ENCODE results near the gene STARD13. TPM values are rescaled to one million over a fixed set of nuclear protein-coding genes. Genes with fewer than 3 reads are reported as not detected.
A peak's percentile ranks its signal among the peaks of the same experiment; 100 is the strongest.

STARD13 gene
- total RNA-seq, 1 donor = 28.2 TPM

DNA sequence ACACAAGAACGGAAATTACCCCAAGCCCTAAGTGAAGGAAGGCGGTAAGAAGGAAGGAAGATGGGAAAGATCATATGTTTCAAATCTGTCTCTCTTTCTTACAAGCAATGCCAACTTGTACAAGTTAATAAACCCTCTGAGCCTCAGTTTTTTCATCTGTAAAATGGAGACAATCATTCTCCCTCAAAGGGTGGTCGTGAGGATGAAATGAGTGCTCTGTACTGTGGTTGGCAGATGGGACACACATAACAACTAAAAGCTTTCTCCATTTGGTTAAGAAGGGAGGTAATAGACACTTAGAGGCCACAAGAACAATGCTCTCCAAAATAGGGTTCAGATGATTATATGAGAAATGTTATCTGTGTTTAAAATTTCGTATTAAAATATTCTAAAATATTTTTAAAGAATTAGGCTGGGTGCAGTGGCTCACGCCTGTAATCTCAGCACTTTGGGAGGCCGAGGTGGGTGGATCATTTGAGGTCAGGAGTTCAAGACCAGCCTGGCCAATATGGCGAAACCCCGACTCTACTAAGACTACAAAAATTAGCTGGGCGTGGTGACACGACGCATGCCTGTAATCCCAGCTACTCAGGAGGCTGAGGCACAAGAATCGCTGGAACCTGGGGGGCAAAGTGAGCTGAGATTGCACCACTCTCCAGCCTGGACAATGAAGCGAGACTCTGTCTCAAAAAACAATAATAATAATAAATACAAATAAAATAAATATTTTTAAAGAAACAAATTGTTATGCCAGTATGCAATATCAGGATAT, 89.7 kb downstream of the STARD13 start:
- H3K4me2 ChIP-seq (ENCODE audit: insufficient read depth, low read length) = peak overlapping the region; percentile 52
- no peaks in the 10 kb centered on the region for H4K20me1 ChIP-seq (ENCODE audit: insufficient read depth, low read length)

DNA sequence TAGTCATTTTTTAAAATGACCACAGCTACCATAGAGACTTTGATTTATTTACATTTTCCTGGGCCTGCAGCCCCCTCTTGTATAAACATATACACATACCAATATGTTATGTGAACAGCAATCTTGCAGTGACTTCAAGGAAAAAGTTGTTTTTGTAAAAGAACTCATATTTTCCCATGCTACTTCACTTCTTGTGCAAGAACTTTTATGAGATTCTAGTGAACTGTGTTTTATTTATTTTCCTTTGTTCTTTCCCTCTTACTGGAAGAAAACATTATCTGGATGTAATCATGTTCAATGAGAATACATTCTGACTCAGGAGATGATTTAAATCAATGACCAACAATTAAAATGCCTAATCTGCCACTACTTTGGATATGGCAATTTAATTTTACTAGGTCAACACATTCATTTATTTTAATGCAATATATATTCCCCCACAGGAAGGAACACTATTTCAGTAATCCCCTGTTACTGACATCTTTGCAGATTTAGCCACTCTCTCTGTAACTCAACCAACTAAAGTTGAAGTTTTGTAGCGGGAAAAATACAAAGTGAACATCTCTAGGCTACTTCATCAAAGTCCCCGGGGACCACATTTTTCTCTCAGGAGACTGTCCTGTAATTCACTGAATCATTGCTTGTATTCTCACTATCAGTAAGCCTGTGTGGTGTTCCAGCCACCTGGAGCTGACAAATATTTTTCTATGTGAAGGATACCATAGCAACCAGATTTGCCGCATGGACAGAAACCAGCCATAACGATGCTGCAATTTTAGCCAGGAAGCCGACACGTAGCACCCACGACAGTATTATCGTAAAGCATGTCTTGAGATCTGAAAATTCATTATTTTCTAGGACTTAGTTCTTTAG, 90.5 kb downstream of the STARD13 start:
- DNase-seq (ENCODE audit: insufficient read length, low spot score, missing footprints) = no peak
- H4K20me1 ChIP-seq (ENCODE audit: insufficient read depth, low read length) = no peaks in the 10 kb centered on the region
- no peak overlapping the region for H2AFZ ChIP-seq (ENCODE audit: low read length)
- H3K4me1 ChIP-seq (ENCODE audit: insufficient read depth, low read length) = peaks cover 55% of the 10 kb centered on the region
- peak overlapping the region; percentile 57 for H3K4me2 ChIP-seq (ENCODE audit: insufficient read depth, low read length)
- H3K27ac ChIP-seq (ENCODE audit: low read depth, low read length) = peak overlapping the region; percentile 98
- TF ChIP-seq, protein P1, sequence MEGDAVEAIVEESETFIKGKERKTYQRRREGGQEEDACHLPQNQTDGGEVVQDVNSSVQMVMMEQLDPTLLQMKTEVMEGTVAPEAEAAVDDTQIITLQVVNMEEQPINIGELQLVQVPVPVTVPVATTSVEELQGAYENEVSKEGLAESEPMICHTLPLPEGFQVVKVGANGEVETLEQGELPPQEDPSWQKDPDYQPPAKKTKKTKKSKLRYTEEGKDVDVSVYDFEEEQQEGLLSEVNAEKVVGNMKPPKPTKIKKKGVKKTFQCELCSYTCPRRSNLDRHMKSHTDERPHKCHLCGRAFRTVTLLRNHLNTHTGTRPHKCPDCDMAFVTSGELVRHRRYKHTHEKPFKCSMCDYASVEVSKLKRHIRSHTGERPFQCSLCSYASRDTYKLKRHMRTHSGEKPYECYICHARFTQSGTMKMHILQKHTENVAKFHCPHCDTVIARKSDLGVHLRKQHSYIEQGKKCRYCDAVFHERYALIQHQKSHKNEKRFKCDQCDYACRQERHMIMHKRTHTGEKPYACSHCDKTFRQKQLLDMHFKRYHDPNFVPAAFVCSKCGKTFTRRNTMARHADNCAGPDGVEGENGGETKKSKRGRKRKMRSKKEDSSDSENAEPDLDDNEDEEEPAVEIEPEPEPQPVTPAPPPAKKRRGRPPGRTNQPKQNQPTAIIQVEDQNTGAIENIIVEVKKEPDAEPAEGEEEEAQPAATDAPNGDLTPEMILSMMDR (IDR thresholded peaks at IDR 0.05; ENCODE audit: extremely low read depth, low read depth, low read length) = no peak
- no peaks in the 10 kb centered on the region for H3K27me3 ChIP-seq (ENCODE audit: insufficient read depth, low read length)
- peaks cover 95% of the 10 kb centered on the region for H3K79me2 ChIP-seq (ENCODE audit: insufficient read depth, low read length)
- no peaks in the 10 kb centered on the region for H3K9me3 ChIP-seq (ENCODE audit: low read depth, low read length)
- peaks cover 6% of the 10 kb centered on the region for H3K36me3 ChIP-seq (ENCODE audit: insufficient read depth, low read length)
- H3K4me3 ChIP-seq (ENCODE audit: insufficient read depth, low read length) = peak overlapping the region; percentile 7

More for the DNA sequence above, 89.7 kb downstream of the STARD13 start:
- Histone ChIP-seq H3K79me2 (ENCODE audit: insufficient read depth, low read length) (peaks cover 93% of the 10 kb centered on the region), H3K9me3 (ENCODE audit: low read depth, low read length) (no peaks in the 10 kb centered on the region), H3K27ac (ENCODE audit: low read depth, low read length) (peak overlapping the region; percentile 98), H2AFZ (ENCODE audit: low read length) (no peak overlapping the region), H3K27me3 (ENCODE audit: insufficient read depth, low read length) (no peaks in the 10 kb centered on the region), H3K4me3 (ENCODE audit: insufficient read depth, low read length) (peak overlapping the region; percentile 7), H3K4me1 (ENCODE audit: insufficient read depth, low read length) (peaks cover 55% of the 10 kb centered on the region), H3K36me3 (ENCODE audit: insufficient read depth, low read length) (peaks cover 8% of the 10 kb centered on the region)
- no peak for DNase-seq (ENCODE audit: insufficient read length, low spot score, missing footprints)
- TF ChIP-seq, protein P1 (IDR thresholded peaks at IDR 0.05; ENCODE audit: extremely low read depth, low read depth, low read length) = no peak

DNA sequence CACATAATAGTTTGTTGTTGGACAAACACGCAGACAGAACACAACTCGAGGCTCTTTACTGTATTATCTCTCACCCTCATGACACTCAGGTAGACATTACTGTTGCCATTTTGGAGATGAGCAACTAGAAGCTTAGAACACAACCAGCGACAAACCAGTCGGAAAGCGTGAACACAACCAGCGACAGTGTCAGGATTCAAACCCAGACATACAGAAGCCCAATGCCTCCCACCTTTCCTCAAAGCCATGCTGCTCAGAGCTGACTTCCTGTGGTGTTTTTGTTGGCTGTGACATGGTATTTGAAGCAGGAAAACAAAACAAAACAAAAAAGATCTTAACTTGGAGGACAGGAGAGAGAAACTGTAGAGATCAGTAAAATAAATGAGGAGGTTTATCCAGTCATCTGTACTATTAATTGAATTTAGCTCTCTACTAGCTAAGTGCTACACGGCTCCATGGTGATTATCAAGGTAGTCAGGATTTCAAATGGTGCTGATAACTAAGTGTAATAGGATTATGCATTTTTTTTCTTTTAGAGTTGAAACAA, 92.1 kb downstream of the STARD13 start:
- H3K36me3 ChIP-seq (ENCODE audit: insufficient read depth, low read length) = no peaks in the 10 kb centered on the region
- no peak overlapping the region for H3K4me3 ChIP-seq (ENCODE audit: insufficient read depth, low read length)
- no peak for DNase-seq (ENCODE audit: insufficient read length, low spot score, missing footprints)
- H3K27me3 ChIP-seq (ENCODE audit: insufficient read depth, low read length) = no peaks in the 10 kb centered on the region
- H3K4me1 ChIP-seq (ENCODE audit: insufficient read depth, low read length) = peaks cover 66% of the 10 kb centered on the region
- H4K20me1 ChIP-seq (ENCODE audit: insufficient read depth, low read length) = no peaks in the 10 kb centered on the region
- peak overlapping the region; percentile 57 for H3K4me2 ChIP-seq (ENCODE audit: insufficient read depth, low read length)
- peak overlapping the region; percentile 98 for H3K27ac ChIP-seq (ENCODE audit: low read depth, low read length)
- H3K9me3 ChIP-seq (ENCODE audit: low read depth, low read length) = no peaks in the 10 kb centered on the region
- no peak overlapping the region for H2AFZ ChIP-seq (ENCODE audit: low read length)
- peaks cover 87% of the 10 kb centered on the region for H3K79me2 ChIP-seq (ENCODE audit: insufficient read depth, low read length)
- TF ChIP-seq, protein P1 (IDR thresholded peaks at IDR 0.05; ENCODE audit: extremely low read depth, low read depth, low read length) = no peak
